Testis (tissue), 3 donors: Measurements from ENCODE around the gene GLUL. TPM values are rescaled to one million over a fixed set of nuclear protein-coding genes. Genes with fewer than 3 reads are reported as not detected.

Experiments
- DNase-seq: peaks from one replicate; pipeline ENCODE4 v3.0.0-alpha.2; 2019
- H3K27ac ChIP-seq, 2 donors: fragments of 200-600 bp; sonication (generic); one replicate each; pipeline ENCODE4 v1.5.1; 2019
- H3K27me3 ChIP-seq: fragments of 200-600 bp; sonication (generic); one replicate; pipeline ENCODE4 v1.5.1; 2019
- H3K36me3 ChIP-seq: fragments of 200-600 bp; sonication (generic); one replicate; pipeline ENCODE4 v1.5.1; 2017; ENCODE audit warnings: low read depth; ENCODE audit errors: missing control alignments
- H3K4me1 ChIP-seq: fragments of 200-600 bp; sonication (generic); one replicate; pipeline ENCODE4 v1.5.1; 2019
- H3K4me3 ChIP-seq, 2 donors: fragments of 200-600 bp; sonication (generic); one replicate each; pipeline ENCODE4 v1.5.1; 2017 to 2019
- H3K9me3 ChIP-seq: fragments of 200-600 bp; sonication (generic); one replicate; pipeline ENCODE4 v1.5.1; 2017
- CTCF ChIP-seq, 3 experiments: fragments of 450-650 bp in 2 of 3; fragments of 200-600 bp in 1 of 3; sonication (generic) in 1 of 3; IDR thresholded peaks; one replicate each; pipeline ENCODE4 v1.5.1; 2016 to 2019; ENCODE audit warnings: antibody characterized with exemption in 3 of 3, mild to moderate bottlenecking in 2 of 3, moderate library complexity in 1 of 3
- POLR2A ChIP-seq: fragments of 450-650 bp; IDR thresholded peaks from one replicate; pipeline ENCODE4 v1.6.1; 2017; ENCODE audit warnings: antibody characterized with exemption, mild to moderate bottlenecking, moderate library complexity
- WGBS, 2 donors: methylation state at CpG; one replicate each; pipeline ENCODE4 v1.1.5; 2018; 5-methylcytosine and 5-hydroxymethylcytosine counted together
- intact Hi-C: fragments of 100-400 bp; cut with DNase I; formaldehyde crosslinking; loops from one replicate; pipeline ENCODE4 v1.15.1; 2023; ENCODE audit warnings: low total_unique reads
- polyA plus RNA-seq: library from polyadenylated mRNA; stranded (reverse); fragments of 350-450 nt; fragmentation: Illumina TruSeq; extraction: RNeasy Lipid Tissue Mini Kit (QIAGEN cat#74804); gene quantifications from one replicate; pipeline ENCODE4 v1.2.3, GENCODE V29; 2014; ENCODE audit warnings: low read depth, low replicate concordance; ENCODE audit not compliant: insufficient read depth
- total RNA-seq, 2 donors: library from RNA; depleted of rRNA; stranded (reverse); fragments of >200 nt; gene quantifications; one replicate each; pipeline ENCODE4 v1.2.3, GENCODE V29; 2016

The GLUL gene
- total and polyA plus RNA-seq, 3 donors from 2014 or later: 958 to 1,224 (median 1,066) TPM

DNA sequence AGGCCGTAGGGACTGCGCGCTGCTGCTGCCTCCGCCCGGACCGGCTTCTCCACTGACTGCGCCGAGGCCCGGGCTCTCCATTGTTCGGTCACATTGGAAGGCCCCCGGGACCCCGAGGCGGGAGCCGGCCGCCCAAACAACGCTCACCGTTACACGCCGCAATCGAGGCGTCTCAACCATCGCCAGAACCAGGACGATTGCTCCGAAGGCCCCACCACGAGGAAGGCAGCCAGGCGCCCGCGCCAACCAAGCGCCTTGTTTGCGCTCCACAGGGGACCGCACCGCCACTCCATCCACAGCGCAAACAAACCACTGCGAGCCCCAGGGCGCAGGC lies 595 bp downstream of the GLUL start:
- no peaks in the 10 kb centered on the region for H3K27me3 ChIP-seq
- intact Hi-C loops: loop anchor here (5.0 kb wide), 1 partner anchor 249 kb away; no protein-coding TSS in a partner anchor
- H3K4me3 ChIP-seq: peak overlapping the region; percentile 93 to 98
- TF ChIP-seq CTCF (IDR thresholded peaks at IDR 0.05) (no peak), POLR2A (no peak)
- peak overlapping the region; percentile 97 to 99 for H3K27ac ChIP-seq
- no peak for DNase-seq
- H3K9me3 ChIP-seq: no peaks in the 10 kb centered on the region
- WGBS, 2 donors: 0 to 1% methylated on average over 9 to 21 of the region's 35 CpGs
- H3K4me1 ChIP-seq: peaks cover 48% of the 10 kb centered on the region
- H3K36me3 ChIP-seq: no peaks in the 10 kb centered on the region

DNA sequence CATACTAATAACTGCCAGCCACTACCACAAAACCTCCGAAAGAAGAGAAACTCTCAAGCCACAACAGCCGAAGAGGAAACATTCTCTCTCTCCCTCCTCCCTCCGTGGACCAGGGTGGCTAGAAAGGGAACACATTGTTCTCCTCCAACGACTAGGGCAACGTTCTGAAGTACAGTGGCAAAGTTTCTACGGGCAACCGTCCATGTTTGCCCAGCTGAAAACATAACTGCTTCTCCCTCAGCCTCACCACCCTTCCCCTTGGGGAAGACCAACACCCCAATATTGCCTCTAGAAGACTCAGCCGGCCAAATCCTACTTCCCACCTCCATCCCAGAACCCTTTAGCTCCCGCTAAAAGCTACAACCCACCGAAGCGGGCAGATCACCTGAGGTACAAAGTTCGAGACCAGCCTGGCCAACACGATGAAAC lies 2.0 kb downstream of the GLUL start:
- H3K9me3 ChIP-seq: no peaks in the 10 kb centered on the region
- peak overlapping the region; percentile 93 to 98 for H3K4me3 ChIP-seq
- H3K27me3 ChIP-seq: no peaks in the 10 kb centered on the region
- H3K4me1 ChIP-seq: peaks cover 41% of the 10 kb centered on the region
- no peak for TF ChIP-seq POLR2A
- no peak for TF ChIP-seq CTCF (IDR thresholded peaks at IDR 0.05)
- intact Hi-C loops: loop anchor here (5.0 kb wide), 1 partner anchor 247 kb away; no protein-coding TSS in a partner anchor
- WGBS, 2 donors: 2 to 3% methylated on average over 13 of the region's 13 CpGs
- peak overlapping the region; percentile 97 to 99 for H3K27ac ChIP-seq
- H3K36me3 ChIP-seq: no peaks in the 10 kb centered on the region
- no peak for DNase-seq

DNA sequence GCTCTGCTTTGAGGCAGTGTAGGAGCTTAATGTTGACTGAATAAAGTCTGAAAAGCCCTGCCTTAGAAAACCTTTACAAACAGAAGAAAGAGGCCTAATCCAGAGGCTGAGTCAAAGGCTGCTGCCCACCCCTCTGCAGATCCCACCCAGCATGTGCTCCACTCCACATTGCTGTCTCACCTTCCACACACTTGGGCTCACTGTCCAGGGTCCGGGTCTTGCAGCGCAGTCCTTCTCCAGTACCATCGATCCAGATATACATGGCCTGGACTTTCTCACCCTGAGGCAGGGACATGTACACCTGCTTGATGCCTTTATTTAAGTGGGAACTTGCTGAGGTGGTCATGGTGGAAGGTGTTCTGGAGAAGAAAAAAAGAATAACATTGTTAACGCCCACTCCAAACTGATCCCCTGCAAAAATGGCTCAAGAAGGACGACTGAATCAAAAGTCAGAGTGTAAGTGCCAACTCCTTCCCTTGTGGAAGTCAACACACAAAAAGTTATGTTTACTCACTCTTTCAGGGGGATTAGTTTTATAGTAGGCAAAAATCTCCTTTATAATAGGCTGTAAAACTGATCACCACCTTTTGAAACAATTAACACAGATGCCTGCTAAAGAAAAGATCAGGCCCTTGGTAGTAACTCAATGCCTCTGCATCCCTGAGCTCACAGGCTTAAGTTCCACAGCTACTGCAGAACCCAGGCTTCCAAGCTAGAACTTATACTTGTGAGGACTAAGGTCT lies 3.0 kb downstream of the GLUL start:
- 57 to 58% methylated on average over 5 of the region's 5 CpGs for WGBS, 2 donors
- H3K4me1 ChIP-seq: peaks cover 31% of the 10 kb centered on the region
- H3K4me3 ChIP-seq: peak overlapping the region; percentile 93 to 98
- TF ChIP-seq CTCF (IDR thresholded peaks at IDR 0.05): no peak
- no peak for TF ChIP-seq POLR2A
- H3K36me3 ChIP-seq: no peaks in the 10 kb centered on the region
- intact Hi-C loops: no loop called here
- no peak for DNase-seq
- peak overlapping the region; percentile 97 to 99 for H3K27ac ChIP-seq
- H3K27me3 ChIP-seq: no peaks in the 10 kb centered on the region
- no peaks in the 10 kb centered on the region for H3K9me3 ChIP-seq

DNA sequence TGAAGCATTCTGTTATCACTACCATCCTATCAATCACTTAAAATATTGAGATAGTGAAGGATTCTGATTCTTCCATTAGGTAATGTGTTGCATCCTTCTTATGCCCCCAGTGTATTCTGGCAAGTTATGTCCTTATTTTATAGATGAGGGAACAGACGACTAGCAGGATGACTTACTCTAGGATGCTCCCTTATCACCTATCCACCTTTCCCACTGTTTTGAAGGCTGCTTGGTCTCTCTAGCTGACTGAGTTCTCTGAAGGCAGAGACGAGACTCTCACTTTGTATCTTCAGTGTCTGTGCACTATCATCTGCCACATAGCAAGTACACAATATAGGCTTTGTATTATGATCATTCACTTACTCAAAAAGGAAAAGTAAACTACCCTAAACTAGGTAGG lies 4.0 kb downstream of the GLUL start:
- Histone ChIP-seq H3K9me3 (no peaks in the 10 kb centered on the region), H3K4me1 (peaks cover 25% of the 10 kb centered on the region), H3K27me3 (no peaks in the 10 kb centered on the region), H3K36me3 (no peaks in the 10 kb centered on the region), H3K4me3 (no peak overlapping the region), H3K27ac (peak overlapping the region; percentile 28 to 99)
- TF ChIP-seq POLR2A (no peak), CTCF (IDR thresholded peaks at IDR 0.05) (no peak)
- no peak for DNase-seq
- WGBS, 2 donors: 55 to 72% methylated on average over 2 of the region's 2 CpGs
- intact Hi-C loops: no loop called here

- Histone ChIP-seq H3K27me3 (no peaks in the 10 kb centered on the region), H3K36me3 (no peaks in the 10 kb centered on the region), H3K27ac (peak overlapping the region in 1 of 2 donors; percentile 99), H3K4me3 (no peak overlapping the region), H3K4me1 (peaks cover 22% of the 10 kb centered on the region), H3K9me3 (no peaks in the 10 kb centered on the region)
- WGBS, 2 donors: 92 to 95% methylated on average over 5 of the region's 5 CpGs
- intact Hi-C loops: no loop called here
- no peak for DNase-seq
- no peak for TF ChIP-seq POLR2A
- TF ChIP-seq CTCF (IDR thresholded peaks at IDR 0.05): no peak
These were observed 4.6 kb downstream of the GLUL start for GRCh38 chr1:182386980-182387379.
